Bronchial epithelial cell (primary cell): Measurements from ENCODE around the gene DPYSL4. TPM values are rescaled to one million over a fixed set of nuclear protein-coding genes. Genes with fewer than 3 reads are reported as not detected.

Experiments
- DNase-seq: peaks from one replicate; pipeline ENCODE4 v3.0.0-alpha.2; 2010; ENCODE audit warnings: low read depth
- FAIRE-seq: peaks from 2 replicates; lab custom pipeline; 2011; peaks lifted over from hg19 to GRCh38; lab: Jason Lieb, UNC
- H3K27me3 ChIP-seq: 2 replicates; pipeline ENCODE4 v1.5.1; 2011; ENCODE audit warnings: low read length; ENCODE audit not compliant: control insufficient read depth, insufficient read depth
- H3K36me3 ChIP-seq: 2 replicates; pipeline ENCODE4 v1.5.1; 2011; ENCODE audit warnings: low read length; ENCODE audit not compliant: control insufficient read depth, insufficient read depth
- H3K4me3 ChIP-seq: 2 replicates; pipeline ENCODE4 v1.5.1; 2011; ENCODE audit warnings: mild to moderate bottlenecking, low read depth, low read length, control low read depth
- total RNA-seq: library from RNA; depleted of rRNA; stranded (reverse); fragments of >200 nt; gene quantifications from 2 replicates; pipeline ENCODE4 v1.2.1, GENCODE V29; 2014
- TF ChIP-seq, protein P1 (sequence below): IDR thresholded peaks from 2 replicates; pipeline ENCODE4 v1.5.1; 2011; ENCODE audit warnings: mild to moderate bottlenecking, moderate library complexity, low read length, control low read depth, inconsistent platforms; ENCODE audit not compliant: insufficient read depth, severe bottlenecking

The DPYSL4 gene
- total RNA-seq, 1 donor from 2014 or later = 0.26 TPM

DNA sequence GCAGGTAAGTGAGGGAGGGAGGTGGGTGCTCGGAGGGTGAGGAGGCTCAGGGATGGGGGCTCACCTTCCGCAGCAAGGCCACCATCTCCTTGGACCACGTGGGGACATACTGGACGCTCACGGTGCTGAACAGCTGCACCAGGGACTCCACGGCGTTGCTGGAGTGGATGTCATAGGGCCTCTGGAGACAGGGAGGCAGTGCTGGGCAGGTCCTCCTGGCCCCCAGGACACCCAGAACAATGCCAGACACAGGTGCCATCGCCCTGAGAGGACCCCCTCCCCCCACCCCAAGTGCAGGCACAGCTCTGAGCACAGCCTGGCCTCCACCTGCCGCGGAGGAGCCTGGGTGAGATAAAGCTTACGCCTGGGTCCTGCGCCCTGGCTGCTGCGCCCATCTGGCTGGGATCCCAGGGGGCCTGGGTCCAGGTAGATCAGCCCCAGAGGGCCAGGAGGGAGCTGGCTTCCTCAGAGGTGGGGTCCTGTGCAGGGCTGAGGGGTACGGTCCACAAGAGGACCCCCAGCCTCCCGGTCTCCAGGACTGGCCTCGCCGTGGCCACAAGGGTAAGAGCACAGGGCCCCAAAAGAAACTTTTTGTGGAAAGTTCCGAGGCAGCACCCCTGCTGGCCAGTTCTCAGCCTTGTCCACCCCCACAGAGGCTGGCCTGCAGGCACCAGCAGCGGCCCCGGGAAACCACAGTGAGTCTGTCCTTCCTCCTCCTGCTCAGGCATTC lies 37.8 kb downstream of the DPYSL4 start:
- no peak for DNase-seq
- FAIRE-seq = no peak
- Histone ChIP-seq H3K36me3 (no peaks in the 10 kb centered on the region), H3K4me3 (no peak overlapping the region), H3K27me3 (no peaks in the 10 kb centered on the region)
- TF ChIP-seq, protein P1, sequence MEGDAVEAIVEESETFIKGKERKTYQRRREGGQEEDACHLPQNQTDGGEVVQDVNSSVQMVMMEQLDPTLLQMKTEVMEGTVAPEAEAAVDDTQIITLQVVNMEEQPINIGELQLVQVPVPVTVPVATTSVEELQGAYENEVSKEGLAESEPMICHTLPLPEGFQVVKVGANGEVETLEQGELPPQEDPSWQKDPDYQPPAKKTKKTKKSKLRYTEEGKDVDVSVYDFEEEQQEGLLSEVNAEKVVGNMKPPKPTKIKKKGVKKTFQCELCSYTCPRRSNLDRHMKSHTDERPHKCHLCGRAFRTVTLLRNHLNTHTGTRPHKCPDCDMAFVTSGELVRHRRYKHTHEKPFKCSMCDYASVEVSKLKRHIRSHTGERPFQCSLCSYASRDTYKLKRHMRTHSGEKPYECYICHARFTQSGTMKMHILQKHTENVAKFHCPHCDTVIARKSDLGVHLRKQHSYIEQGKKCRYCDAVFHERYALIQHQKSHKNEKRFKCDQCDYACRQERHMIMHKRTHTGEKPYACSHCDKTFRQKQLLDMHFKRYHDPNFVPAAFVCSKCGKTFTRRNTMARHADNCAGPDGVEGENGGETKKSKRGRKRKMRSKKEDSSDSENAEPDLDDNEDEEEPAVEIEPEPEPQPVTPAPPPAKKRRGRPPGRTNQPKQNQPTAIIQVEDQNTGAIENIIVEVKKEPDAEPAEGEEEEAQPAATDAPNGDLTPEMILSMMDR = no peak

DNA sequence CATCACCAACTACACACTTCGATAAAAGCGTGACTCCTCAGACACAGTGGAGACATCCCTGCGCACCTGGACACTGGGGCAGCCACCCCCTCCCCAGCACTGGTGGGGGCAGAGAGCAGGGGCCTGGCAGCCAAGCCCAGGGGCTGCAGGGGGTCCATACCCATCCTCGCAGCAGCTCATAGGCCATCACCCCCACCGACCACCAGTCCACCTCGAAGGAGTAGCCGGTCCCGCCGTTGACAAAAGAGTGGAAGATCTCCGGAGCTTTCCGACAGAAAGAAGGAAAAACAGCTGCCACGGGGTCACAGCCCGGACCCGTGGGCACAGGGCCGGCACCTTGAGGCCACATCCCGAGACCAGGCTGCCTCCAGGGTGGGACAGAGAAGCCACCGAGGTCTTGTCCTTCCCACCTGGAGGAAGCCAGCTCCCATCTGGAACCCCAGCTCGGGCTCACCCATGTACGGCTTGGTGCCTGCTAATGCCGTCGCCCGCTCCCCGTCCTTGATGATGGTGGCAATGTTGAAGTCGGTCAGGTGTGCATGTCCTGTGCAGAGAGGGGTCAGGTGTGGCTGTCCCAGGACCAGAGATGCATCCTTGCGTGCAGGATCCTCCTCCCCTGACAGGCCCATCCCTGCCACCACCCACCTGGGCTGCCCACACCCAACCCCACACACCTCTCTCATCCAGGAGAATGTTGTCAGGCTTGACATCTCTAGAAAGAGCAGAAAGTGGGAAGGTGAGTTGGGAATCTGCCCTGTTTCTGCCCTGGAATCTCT lies 38.5 kb downstream of the DPYSL4 start:
- no peak for DNase-seq
- TF ChIP-seq, protein P1 = no peak
- no peak for FAIRE-seq

DNA sequence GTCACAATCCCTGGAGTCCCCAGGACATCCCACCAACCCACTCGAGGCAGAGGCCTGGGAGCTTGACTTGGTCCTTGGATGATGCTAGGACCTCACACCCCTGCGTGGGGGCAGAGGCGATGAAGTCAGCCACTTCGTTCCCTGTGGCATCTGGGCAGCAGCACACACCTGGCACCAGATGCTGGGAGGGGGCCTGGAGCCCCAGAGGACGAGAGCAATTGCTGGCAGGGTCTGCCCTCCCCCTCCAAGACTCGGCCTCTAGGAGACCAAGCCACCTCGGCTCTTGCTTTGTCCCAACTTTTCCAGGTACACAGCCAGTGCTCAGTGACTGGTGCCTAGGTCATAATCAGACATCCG lies 39.1 kb downstream of the DPYSL4 start:
- H3K4me3 ChIP-seq = no peak overlapping the region
- no peaks in the 10 kb centered on the region for H3K36me3 ChIP-seq
- H3K27me3 ChIP-seq = no peaks in the 10 kb centered on the region
- TF ChIP-seq, protein P1 = no peak
- no peak for FAIRE-seq
- DNase-seq = no peak

More for the DNA sequence above, 38.5 kb downstream of the DPYSL4 start:
- no peaks in the 10 kb centered on the region for H3K27me3 ChIP-seq
- H3K4me3 ChIP-seq = no peak overlapping the region
- no peaks in the 10 kb centered on the region for H3K36me3 ChIP-seq

DNA sequence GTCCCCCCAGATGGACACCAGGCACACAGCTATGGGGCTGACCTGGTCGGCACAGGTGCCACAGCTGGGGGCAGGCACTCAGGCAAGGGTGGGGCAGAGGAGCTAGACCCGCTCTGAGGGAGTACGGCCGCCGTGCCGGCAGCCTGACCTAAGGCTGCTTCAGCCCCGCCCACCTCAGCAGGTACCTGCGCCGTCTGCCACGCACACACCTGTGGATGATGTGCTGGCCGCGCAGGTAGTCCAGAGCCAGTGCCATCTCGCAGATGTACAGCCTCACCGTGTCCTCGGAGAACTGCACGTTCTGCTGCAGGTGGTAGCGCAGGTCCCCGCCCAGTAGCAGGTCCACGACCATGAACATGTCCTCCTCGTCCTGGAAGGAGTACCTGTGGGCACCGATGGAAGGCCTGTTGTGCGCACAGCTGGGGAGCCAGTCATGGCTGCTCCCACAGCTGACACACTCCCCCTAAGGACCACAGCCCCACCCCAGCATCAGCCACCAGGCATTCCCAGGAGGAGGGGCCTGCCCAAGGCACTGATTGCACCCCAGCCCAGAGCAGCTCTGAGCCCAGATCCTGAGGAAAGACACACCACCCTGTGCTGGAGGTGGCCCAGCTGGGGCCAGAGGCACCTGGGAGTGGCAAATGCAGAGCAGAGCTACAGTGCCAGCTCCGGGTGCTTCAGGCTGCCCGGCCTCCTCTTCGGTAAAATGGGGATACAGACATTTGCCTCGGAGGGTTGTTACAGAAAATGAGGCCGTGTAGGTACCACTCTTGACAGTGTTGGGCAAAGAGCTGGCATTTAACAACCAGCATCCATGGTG lies 40.0 kb downstream of the DPYSL4 start:
- Histone ChIP-seq H3K27me3 (no peaks in the 10 kb centered on the region), H3K36me3 (no peaks in the 10 kb centered on the region), H3K4me3 (no peak overlapping the region)
- DNase-seq (no peak), FAIRE-seq (no peak)
- TF ChIP-seq, protein P1 = no peak

DNA sequence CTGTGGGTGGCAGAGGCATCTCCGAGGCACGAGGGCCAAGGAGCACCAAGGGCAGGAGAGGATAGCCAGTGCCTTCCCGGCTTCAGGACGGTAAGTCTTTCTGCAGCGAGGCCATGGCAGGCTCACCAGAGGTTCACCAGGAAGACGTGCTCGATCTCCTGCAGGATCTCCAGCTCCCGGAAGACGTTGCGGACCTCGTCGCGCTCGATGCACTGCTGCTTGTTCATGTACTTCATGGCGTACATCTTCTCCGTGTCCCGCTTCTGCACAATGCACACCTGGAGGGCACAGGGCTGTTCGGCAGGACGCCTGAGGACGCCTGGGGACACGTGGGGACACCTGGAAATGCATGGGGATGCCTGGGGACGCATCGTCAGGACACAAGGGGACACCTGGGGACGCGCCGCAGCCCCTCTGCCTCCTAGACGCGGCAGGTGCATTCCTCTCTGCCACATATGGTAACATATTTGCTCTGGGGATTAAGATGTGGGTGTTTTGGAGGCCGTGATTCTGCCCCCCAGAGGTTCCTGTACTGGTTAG lies 41.2 kb downstream of the DPYSL4 start:
- Histone ChIP-seq H3K36me3 (no peaks in the 10 kb centered on the region), H3K27me3 (no peaks in the 10 kb centered on the region), H3K4me3 (no peak overlapping the region)
- TF ChIP-seq, protein P1 = no peak
- FAIRE-seq = no peak
- DNase-seq = no peak
